PFSK-1 (cell line): ENCODE results near the gene NCF2.

ENCODE experiments used
- POLR2AphosphoS5 ChIP-seq: IDR thresholded peaks from 2 replicates; pipeline ENCODE4 v1.6.1; 2012; ENCODE audit warnings: low read depth, mild to moderate bottlenecking, control low read depth, low read length, moderate library complexity
- REST ChIP-seq, 2 experiments: IDR thresholded peaks; 2 replicates each; pipeline versions ENCODE4 v1.6.1 to v1.8.0; 2011 to 2012; ENCODE audit warnings: low read depth in 2 of 2, low read length in 2 of 2, control low read depth in 1 of 2, inconsistent platforms in 1 of 2, mild to moderate bottlenecking in 1 of 2, moderate library complexity in 1 of 2; ENCODE audit not compliant: insufficient read depth in 1 of 2

- TF ChIP-seq POLR2AphosphoS5, result no peak
- TF ChIP-seq REST (IDR thresholded peaks at IDR 0.05; ENCODE audit: insufficient read depth in 1 of 2, low read depth in 2 of 2, low read length in 2 of 2), result no peak
These were observed 13.7 kb downstream of the NCF2 start for GRCh38 chr1:183576537-183576936.
